GM21619 (cell line): ENCODE results near the gene TMPRSS6.

Experiments used
- ATAC-seq: cut with Tn5 transposase; IDR thresholded peaks from one replicate; pipeline ENCODE4 v1.9.1; 2021; ENCODE audit not compliant: unreplicated experiment

Gene TMPRSS6

GRCh38 chr22:37053310-37054055 is 56.0 kb downstream of the TMPRSS6 start:
- no peak for ATAC-seq

GRCh38 chr22:37052386-37053309 is 56.9 kb downstream of the TMPRSS6 start:
- ATAC-seq, result no peak

GRCh38 chr22:37051391-37052385 is 57.8 kb downstream of the TMPRSS6 start, which contains the start of gene KCTD17:
KCTD17 (plus strand) TSS chr22:37051742; CDS start chr22:37051761, 19 bp downstream.
- ATAC-seq, result no peak

GRCh38 chr22:37050913-37051312 is 58.6 kb downstream of the TMPRSS6 start:
- ATAC-seq, result no peak

GRCh38 chr22:37049224-37049623 is 60.3 kb downstream of the TMPRSS6 start:
- no peak for ATAC-seq

- ATAC-seq, result no peak
These were observed 61.4 kb downstream of the TMPRSS6 start for GRCh38 chr22:37048133-37048532.

- no peak for ATAC-seq
These were observed 62.5 kb downstream of the TMPRSS6 start for GRCh38 chr22:37047006-37047405.

- no peak for ATAC-seq
These were observed 62.9 kb downstream of the TMPRSS6 start for GRCh38 chr22:37046589-37046988.

GRCh38 chr22:37045958-37046357 is 63.6 kb downstream of the TMPRSS6 start:
- ATAC-seq, result no peak

- no peak for ATAC-seq
These were observed 64.6 kb downstream of the TMPRSS6 start for GRCh38 chr22:37044634-37045625.

- no peak for ATAC-seq
These were observed 65.5 kb downstream of the TMPRSS6 start for GRCh38 chr22:37043828-37044538.

GRCh38 chr22:37043209-37043827 is 66.2 kb downstream of the TMPRSS6 start:
- no peak for ATAC-seq

- ATAC-seq, result no peak
These were observed 70.0 kb downstream of the TMPRSS6 start for GRCh38 chr22:37039466-37039865.

GRCh38 chr22:37037669-37038068 is 71.8 kb downstream of the TMPRSS6 start:
- ATAC-seq, result no peak

- ATAC-seq, result no peak
These were observed 72.7 kb downstream of the TMPRSS6 start for GRCh38 chr22:37036655-37037377.

GRCh38 chr22:37033605-37034430 is 75.7 kb downstream of the TMPRSS6 start:
- no peak for ATAC-seq
